ENCODE data around the gene PKIG. TPM values are rescaled to one million over a fixed set of nuclear protein-coding genes. Genes with fewer than 3 reads are reported as not detected.

The PKIG gene
- total and polyA plus RNA-seq, 2 experiments from 2014 or later: 47.6 to 51.9 TPM

- Histone ChIP-seq H3K4me1 (ENCODE audit: insufficient read depth) (peaks cover 16% of the 10 kb centered on the region), H2AFZ (no peak overlapping the region), H3K4me3 (no peak overlapping the region), H3K36me3 (replicated peaks; ENCODE audit: insufficient read depth, low read depth) (no peaks in the 10 kb centered on the region), H3K79me2 (peaks cover 21% of the 10 kb centered on the region), H3K4me2 (no peak overlapping the region), H3K9me2 (replicated peaks; ENCODE audit: insufficient read depth) (no peaks in the 10 kb centered on the region), H3K27ac (peak overlapping the region; percentile 54), H3K27me3 (no peaks in the 10 kb centered on the region), H3K9me3 (ENCODE audit: low read depth) (no peaks in the 10 kb centered on the region), H4K20me1 (ENCODE audit: insufficient read depth, poor library complexity, severe bottlenecking) (no peaks in the 10 kb centered on the region)
- TF ChIP-seq CTCF (IDR thresholded peaks at IDR 0.05; ENCODE audit: poor library complexity) (no peak), EZH2 (IDR thresholded peaks at IDR 0.05; ENCODE audit: borderline replicate concordance) (no peak)
- DNase-seq (ENCODE audit: low spot score): no peak
- 85% methylated on average over 4 of the region's 4 CpGs for WGBS (ENCODE audit: low lambda C conversion rate, missing lambda C conversion rate)
Observed at GRCh38 chr20:44598423-44599305, 16.3 kb downstream of the PKIG start.

- TF ChIP-seq CTCF (IDR thresholded peaks at IDR 0.05; ENCODE audit: poor library complexity) (no peak), EZH2phosphoT487 (IDR thresholded peaks at IDR 0.05; ENCODE audit: low read depth, severe bottlenecking, unreplicated experiment) (no peak)
- H3K27ac ChIP-seq: no peak overlapping the region
- no peak overlapping the region for H3K4me2 ChIP-seq
- no peak overlapping the region for H3K4me3 ChIP-seq
- 83% methylated on average over 1 of the region's 1 CpG for WGBS (ENCODE audit: low lambda C conversion rate, missing lambda C conversion rate)
- no peaks in the 10 kb centered on the region for H3K9me3 ChIP-seq (ENCODE audit: low read depth)
- H3K9me2 ChIP-seq (replicated peaks; ENCODE audit: insufficient read depth): no peaks in the 10 kb centered on the region
- no peaks in the 10 kb centered on the region for H4K20me1 ChIP-seq (ENCODE audit: insufficient read depth, poor library complexity, severe bottlenecking)
- H3K4me1 ChIP-seq (ENCODE audit: insufficient read depth): peaks cover 16% of the 10 kb centered on the region
- peaks cover 22% of the 10 kb centered on the region for H3K79me2 ChIP-seq
- DNase-seq (ENCODE audit: low spot score): no peak
- no peaks in the 10 kb centered on the region for H3K36me3 ChIP-seq (replicated peaks; ENCODE audit: insufficient read depth, low read depth)
- no peak overlapping the region for H2AFZ ChIP-seq
- no peaks in the 10 kb centered on the region for H3K27me3 ChIP-seq
Observed at GRCh38 chr20:44599715-44600114, 17.3 kb downstream of the PKIG start.

GRCh38 chr20:44600301-44600700 lies 17.9 kb downstream of the PKIG start:
- no peaks in the 10 kb centered on the region for H3K27me3 ChIP-seq
- H3K4me2 ChIP-seq: no peak overlapping the region
- TF ChIP-seq EZH2phosphoT487 (IDR thresholded peaks at IDR 0.05; ENCODE audit: low read depth, severe bottlenecking, unreplicated experiment) (no peak), EZH2 (IDR thresholded peaks at IDR 0.05; ENCODE audit: borderline replicate concordance) (no peak), CTCF (IDR thresholded peaks at IDR 0.05; ENCODE audit: poor library complexity) (no peak)
- WGBS (ENCODE audit: low lambda C conversion rate, missing lambda C conversion rate): 92% methylated on average over 4 of the region's 4 CpGs
- peaks cover 16% of the 10 kb centered on the region for H3K4me1 ChIP-seq (ENCODE audit: insufficient read depth)
- H3K27ac ChIP-seq: peak overlapping the region; percentile 54
- peaks cover 16% of the 10 kb centered on the region for H3K79me2 ChIP-seq
- no peaks in the 10 kb centered on the region for H4K20me1 ChIP-seq (ENCODE audit: insufficient read depth, poor library complexity, severe bottlenecking)
- H3K9me3 ChIP-seq (ENCODE audit: low read depth): no peaks in the 10 kb centered on the region
- no peak for DNase-seq (ENCODE audit: low spot score)
- no peaks in the 10 kb centered on the region for H3K9me2 ChIP-seq (replicated peaks; ENCODE audit: insufficient read depth)
- H3K36me3 ChIP-seq (replicated peaks; ENCODE audit: insufficient read depth, low read depth): no peaks in the 10 kb centered on the region
- no peak overlapping the region for H2AFZ ChIP-seq
- H3K4me3 ChIP-seq: no peak overlapping the region
